ENCODE data around the gene SIK3. TPM values are rescaled to one million over a fixed set of nuclear protein-coding genes. Genes with fewer than 3 reads are reported as not detected.

Gene SIK3
- total RNA-seq, 1 donor from 2014 or later: 38.4 TPM

DNA sequence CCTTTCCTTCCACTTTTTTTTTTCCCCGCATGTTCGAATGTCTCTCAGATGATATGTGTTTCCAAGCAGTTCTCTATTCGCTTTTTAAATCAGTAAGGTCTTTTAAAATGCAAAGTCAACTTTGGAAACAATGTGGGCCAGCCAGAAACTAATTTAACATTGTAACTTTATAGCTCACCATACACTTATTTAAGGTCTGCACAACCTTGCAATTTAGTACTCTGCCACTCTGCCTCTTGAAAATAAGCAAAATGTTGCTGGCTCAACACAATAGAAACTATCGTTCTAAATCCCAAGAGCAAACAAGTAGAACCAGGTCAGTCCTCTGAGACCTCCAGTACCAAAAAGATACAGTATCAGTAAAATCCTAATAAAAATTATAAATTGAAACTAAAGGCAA, 109.0 kb downstream of the SIK3 start:
- Mint-ChIP-seq H3K27me3 (no peaks in the 10 kb centered on the region), H3K4me1 (peaks cover 57% of the 10 kb centered on the region), H3K36me3 (ENCODE audit: low read depth) (peaks cover 7% of the 10 kb centered on the region), H3K9me3 (no peaks in the 10 kb centered on the region), H3K4me3 (no peak overlapping the region), H3K27ac (peak overlapping the region; percentile 16)
- no peak for DNase-seq
- intact Hi-C loops (cut with micrococcal nuclease): loop anchor here (5.0 kb wide), 2 partner anchors 57 to 107 kb away; no protein-coding TSS in a partner anchor

DNA sequence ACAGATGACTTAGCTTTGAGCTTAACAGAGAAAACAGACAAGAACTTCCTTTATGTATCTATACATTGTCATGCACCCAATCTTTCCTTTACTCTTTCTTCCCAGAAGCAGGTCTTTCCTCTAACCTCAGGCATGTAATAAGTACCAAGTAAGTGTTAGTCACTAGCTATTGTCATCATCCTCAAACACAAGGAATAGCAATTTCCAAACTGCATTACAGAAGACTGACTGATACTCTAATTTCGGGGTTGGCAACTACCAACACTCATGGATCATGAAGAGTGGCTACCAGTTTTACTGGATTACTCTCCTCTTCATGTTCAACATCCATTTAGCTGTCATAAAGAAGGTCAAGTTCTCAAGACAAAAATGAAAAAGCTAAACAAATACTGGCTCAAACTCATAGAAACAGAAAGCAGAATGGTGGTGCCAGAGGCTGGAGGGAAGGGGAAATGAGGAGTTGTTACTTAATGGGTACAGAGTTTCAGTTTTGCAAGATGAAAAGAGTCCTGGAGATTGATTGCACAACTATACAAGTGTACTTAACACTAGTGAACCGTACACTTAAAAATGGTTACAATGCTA, 111.6 kb downstream of the SIK3 start:
- Mint-ChIP-seq H3K27ac (peak overlapping the region; percentile 86), H3K36me3 (ENCODE audit: low read depth) (peaks cover 9% of the 10 kb centered on the region), H3K9me3 (no peaks in the 10 kb centered on the region), H3K4me3 (peak overlapping the region; percentile 66), H3K4me1 (peaks cover 56% of the 10 kb centered on the region), H3K27me3 (no peaks in the 10 kb centered on the region)
- intact Hi-C loops (cut with micrococcal nuclease): loop anchor here (1.0 to 5.0 kb wide), 10 partner anchors 16 to 133 kb away; partner anchors contain the start of gene SIK3
- DNase-seq: peak; percentile 76

DNA sequence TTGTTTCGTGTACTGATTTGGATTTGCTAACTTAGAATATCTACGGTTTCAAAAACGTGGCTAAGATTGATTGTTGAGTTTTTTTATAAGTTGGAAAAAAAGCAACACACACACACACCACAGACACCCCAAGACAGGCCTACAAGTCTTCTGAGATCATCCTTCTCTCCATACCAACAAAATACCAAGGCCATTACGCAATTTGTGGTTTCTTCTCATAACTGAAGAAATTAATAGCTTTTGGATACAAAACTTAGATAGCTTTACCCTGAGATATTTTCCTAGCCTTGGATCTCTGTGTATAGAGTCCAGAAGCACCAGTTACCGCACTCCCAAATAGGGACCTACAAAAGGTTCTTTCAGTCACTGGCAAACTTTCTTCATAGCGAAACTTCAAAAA, 113.6 kb downstream of the SIK3 start:
- intact Hi-C loops (cut with micrococcal nuclease): no loop called here
- H3K4me3 Mint-ChIP-seq: no peak overlapping the region
- H3K27ac Mint-ChIP-seq: peak overlapping the region; percentile 36
- peaks cover 11% of the 10 kb centered on the region for H3K36me3 Mint-ChIP-seq (ENCODE audit: low read depth)
- no peaks in the 10 kb centered on the region for H3K9me3 Mint-ChIP-seq
- peaks cover 66% of the 10 kb centered on the region for H3K4me1 Mint-ChIP-seq
- no peak for DNase-seq
- H3K27me3 Mint-ChIP-seq: no peaks in the 10 kb centered on the region

DNA sequence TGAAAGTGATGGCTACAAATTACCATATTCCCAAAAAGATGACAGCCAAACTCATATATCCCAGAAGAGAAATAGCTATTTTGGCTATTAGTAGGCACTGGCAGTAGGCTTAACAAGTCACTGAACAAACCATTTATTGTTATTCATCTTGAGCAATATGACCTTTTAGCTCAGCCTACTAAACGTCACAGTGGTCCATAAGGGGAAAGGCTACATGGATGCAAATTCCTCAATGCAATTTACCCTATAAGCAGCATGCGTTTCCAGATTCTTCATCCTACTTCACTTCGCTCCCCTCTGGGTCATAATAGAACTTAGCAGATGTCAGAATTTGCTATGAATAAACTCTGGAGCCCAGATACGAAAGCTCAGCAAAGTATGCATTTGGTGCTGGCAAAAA, 114.0 kb downstream of the SIK3 start:
- Mint-ChIP-seq H3K27ac (peak overlapping the region; percentile 36), H3K27me3 (no peaks in the 10 kb centered on the region), H3K4me1 (peaks cover 65% of the 10 kb centered on the region), H3K36me3 (ENCODE audit: low read depth) (peaks cover 11% of the 10 kb centered on the region), H3K9me3 (no peaks in the 10 kb centered on the region), H3K4me3 (no peak overlapping the region)
- DNase-seq: no peak
- intact Hi-C loops (cut with micrococcal nuclease): no loop called here

DNA sequence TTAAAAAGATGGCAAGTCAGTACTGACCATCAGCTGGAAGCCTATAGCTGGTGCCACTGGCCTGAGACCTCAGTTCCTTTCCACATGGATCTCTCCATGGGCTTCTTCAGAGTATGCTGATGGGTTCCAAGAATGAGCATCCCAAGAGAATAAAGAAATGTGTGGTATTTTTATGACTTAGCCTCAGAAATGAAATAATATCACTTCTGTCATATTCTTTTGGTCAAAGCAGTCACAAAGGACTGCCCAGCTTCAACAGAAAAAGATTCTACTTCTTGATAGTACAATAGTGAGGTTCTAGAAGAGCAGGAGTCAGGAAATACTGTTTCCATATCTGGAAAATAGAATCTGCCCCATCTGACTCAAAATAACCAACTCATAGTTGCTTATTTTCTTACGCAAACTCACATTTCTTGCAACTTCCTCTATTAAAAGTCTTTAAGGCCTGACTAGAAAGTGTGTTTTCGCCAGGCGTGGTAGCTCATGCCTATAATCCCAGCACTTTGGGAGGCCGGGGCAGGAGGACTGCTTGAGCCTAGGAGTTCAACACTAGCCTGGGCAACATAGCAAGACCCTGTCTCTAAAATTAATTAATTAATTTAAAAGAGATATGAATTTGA, 116.9 kb downstream of the SIK3 start:
- intact Hi-C loops (cut with micrococcal nuclease): no loop called here
- no peak for DNase-seq
- Mint-ChIP-seq H3K4me1 (peaks cover 42% of the 10 kb centered on the region), H3K4me3 (no peak overlapping the region), H3K36me3 (ENCODE audit: low read depth) (peaks cover 9% of the 10 kb centered on the region), H3K27ac (no peak overlapping the region), H3K9me3 (no peaks in the 10 kb centered on the region), H3K27me3 (no peaks in the 10 kb centered on the region)

DNA sequence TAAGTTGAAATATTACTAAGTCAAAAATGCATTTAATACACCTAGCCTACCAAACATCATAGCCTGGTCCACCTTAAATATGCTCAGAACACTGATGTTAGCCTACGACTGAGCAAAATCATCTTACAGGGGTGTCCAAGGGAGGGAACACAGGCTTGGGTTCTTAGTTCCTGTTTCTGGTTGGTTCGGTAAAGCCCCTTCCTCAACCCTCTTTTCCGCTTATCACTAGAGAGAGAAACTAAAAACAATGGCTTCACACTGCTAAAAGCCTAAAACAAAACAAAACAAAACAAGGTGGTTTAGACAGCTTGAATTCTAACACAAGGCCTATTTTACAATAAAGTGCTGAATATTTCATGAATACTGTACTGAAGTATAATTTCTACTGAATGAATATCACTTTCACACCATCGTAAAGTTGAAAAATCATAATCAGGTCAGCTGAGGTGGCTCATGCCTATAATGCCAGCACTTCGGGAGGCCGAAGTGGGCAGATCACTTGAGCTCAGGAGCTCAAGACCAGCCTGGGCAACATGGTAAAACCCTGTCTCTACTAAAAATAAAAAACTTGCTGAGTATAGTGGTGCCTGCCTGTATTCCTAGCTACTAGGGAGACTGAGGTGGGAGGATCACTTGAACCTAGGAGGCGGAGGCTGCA, 118.0 kb downstream of the SIK3 start:
- H3K9me3 Mint-ChIP-seq: no peaks in the 10 kb centered on the region
- H3K36me3 Mint-ChIP-seq (ENCODE audit: low read depth): peaks cover 9% of the 10 kb centered on the region
- intact Hi-C loops (cut with micrococcal nuclease): no loop called here
- peak overlapping the region; percentile 76 for H3K27ac Mint-ChIP-seq
- DNase-seq: no peak
- H3K4me1 Mint-ChIP-seq: peaks cover 34% of the 10 kb centered on the region
- no peaks in the 10 kb centered on the region for H3K27me3 Mint-ChIP-seq
- peak overlapping the region; percentile 38 for H3K4me3 Mint-ChIP-seq

DNA sequence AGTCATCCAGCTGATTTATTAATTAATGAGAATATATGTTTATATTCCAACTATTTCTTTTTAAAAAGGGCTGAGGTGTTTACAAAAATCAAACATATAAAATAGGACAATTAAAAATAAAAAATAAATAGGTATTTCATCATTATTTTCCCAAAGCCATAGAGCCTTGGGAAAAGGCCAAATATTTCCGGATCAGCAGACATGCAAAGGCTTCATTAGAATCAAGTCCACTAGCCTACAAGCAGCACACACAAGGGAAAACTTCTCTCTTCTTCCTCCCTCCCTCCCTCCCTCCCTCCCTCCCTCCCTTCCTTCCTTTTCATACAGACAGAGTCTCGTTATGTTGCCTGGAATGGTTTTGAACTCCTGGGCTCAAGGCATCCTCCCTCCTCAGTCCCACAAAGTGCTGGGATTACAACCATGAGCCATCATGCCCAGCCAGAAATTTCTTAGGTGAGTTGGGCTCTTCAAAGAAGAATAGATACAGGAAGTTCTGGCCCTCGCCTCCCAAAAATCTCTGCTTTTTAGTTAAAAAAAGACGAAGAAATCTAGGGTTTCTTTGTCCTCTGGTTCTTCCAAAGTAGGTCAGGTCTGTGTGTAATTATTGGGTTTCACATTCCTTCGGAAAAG, 121.2 kb downstream of the SIK3 start:
- intact Hi-C loops (cut with micrococcal nuclease): no loop called here
- Mint-ChIP-seq H3K27me3 (no peaks in the 10 kb centered on the region), H3K4me1 (peaks cover 25% of the 10 kb centered on the region), H3K36me3 (ENCODE audit: low read depth) (peaks cover 8% of the 10 kb centered on the region), H3K9me3 (no peaks in the 10 kb centered on the region), H3K27ac (no peak overlapping the region), H3K4me3 (no peak overlapping the region)
- no peak for DNase-seq

DNA sequence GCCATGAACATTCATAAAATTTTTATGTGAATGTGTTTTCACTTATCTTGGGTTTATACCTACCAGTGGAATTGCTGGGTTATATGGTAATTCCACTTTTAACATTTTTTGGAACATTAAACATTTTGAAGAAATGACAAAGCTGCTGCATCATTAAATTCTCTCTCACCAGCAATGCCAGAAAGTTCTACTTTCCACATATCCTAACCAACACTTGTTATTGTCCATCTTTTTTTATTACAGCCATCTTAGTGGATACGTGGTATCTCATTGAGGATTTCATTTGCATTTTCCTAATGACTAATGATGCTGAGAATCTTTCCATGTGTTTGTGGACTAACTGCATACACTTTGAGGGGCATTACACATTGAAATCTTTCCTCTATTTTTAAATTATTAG, 122.6 kb downstream of the SIK3 start:
- Mint-ChIP-seq H3K27me3 (no peaks in the 10 kb centered on the region), H3K4me3 (no peak overlapping the region), H3K9me3 (no peaks in the 10 kb centered on the region), H3K4me1 (peaks cover 18% of the 10 kb centered on the region), H3K36me3 (ENCODE audit: low read depth) (peaks cover 8% of the 10 kb centered on the region), H3K27ac (no peak overlapping the region)
- DNase-seq: no peak
- intact Hi-C loops (cut with micrococcal nuclease): no loop called here

DNA sequence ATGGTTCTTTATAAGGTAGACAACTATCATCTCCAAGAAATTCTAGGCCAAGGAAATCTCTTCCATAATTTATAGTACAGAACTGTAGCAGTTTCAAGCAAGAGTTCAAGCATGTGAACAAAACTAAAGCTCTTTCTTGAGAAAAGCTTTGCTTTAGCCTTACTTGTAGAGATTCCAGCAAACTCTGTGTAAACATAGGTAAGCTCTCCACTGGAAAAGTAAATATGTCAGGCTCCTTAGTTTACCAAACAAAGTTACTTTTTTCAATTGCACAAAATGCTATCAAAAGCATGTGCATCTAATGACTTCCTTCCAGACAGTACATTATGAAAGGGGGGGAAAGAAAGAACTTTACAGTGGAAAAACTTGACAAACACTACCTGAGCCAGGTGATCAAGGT, 125.0 kb downstream of the SIK3 start:
- no peak for DNase-seq
- H3K9me3 Mint-ChIP-seq: no peaks in the 10 kb centered on the region
- peaks cover 2% of the 10 kb centered on the region for H3K36me3 Mint-ChIP-seq (ENCODE audit: low read depth)
- intact Hi-C loops (cut with micrococcal nuclease): no loop called here
- H3K27me3 Mint-ChIP-seq: no peaks in the 10 kb centered on the region
- no peak overlapping the region for H3K4me3 Mint-ChIP-seq
- no peak overlapping the region for H3K27ac Mint-ChIP-seq
- peaks cover 8% of the 10 kb centered on the region for H3K4me1 Mint-ChIP-seq

DNA sequence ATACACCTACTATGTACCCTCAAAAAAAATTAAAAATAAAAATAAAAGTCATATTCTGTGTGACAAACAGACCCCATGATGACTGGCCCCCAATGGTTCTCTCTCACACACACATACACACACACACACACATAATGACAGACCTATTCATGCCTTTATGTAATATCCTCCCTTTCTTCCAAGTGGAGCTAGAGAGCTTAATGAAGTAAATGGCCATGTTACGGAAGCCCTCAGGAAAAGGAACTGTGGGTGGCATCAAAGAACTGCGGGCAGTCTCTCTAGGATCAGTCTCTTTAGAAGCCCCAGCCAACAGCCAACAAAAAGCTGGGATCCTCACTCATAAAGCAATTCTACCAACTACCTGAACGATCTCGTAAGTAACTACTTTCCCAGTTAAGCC, 125.5 kb downstream of the SIK3 start:
- peaks cover 8% of the 10 kb centered on the region for H3K4me1 Mint-ChIP-seq
- no peaks in the 10 kb centered on the region for H3K9me3 Mint-ChIP-seq
- H3K36me3 Mint-ChIP-seq (ENCODE audit: low read depth): peaks cover 1% of the 10 kb centered on the region
- intact Hi-C loops (cut with micrococcal nuclease): no loop called here
- no peak overlapping the region for H3K4me3 Mint-ChIP-seq
- H3K27me3 Mint-ChIP-seq: no peaks in the 10 kb centered on the region
- DNase-seq: no peak
- no peak overlapping the region for H3K27ac Mint-ChIP-seq

DNA sequence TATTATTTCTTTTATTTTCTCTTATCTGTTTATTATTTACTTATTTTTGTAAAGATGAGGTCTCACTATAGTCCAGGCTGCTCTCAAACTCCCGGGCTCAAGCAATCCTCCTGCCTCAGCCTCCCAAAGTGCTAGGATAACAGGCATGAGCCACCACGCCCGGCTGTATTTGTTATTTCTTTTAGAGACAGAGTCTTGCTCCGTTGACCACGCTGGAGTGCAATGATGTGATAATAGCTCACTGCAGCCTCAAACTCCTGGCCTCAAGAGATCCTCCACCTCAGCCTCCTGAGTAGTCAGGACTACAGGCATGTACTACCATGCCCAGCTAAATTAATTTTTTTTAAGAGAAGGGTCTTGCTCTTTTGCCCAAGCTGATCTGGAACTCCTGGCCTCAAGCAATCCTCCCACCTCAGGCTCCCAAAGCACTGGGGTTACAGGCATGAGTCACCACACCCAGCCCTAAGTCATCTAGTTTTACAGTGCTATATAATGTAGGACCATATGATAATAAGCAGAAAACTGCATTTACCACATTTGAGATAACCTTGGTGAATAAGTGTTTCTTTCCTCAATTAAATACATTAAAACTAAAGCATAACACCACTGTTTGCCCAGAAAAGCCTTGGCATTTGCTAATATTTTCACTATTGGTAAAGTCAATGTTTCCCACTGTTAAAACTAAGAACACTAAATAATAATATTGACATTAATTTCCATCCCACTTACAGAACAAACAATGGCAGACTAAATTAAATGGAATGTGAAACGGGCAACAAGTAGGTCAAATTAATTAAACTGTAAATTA, 127.5 kb downstream of the SIK3 start:
- intact Hi-C loops (cut with micrococcal nuclease): no loop called here
- Mint-ChIP-seq H3K4me3 (no peak overlapping the region), H3K36me3 (ENCODE audit: low read depth) (no peaks in the 10 kb centered on the region), H3K9me3 (no peaks in the 10 kb centered on the region), H3K27ac (peak overlapping the region; percentile 24), H3K27me3 (no peaks in the 10 kb centered on the region), H3K4me1 (peaks cover 8% of the 10 kb centered on the region)
- DNase-seq: no peak

DNA sequence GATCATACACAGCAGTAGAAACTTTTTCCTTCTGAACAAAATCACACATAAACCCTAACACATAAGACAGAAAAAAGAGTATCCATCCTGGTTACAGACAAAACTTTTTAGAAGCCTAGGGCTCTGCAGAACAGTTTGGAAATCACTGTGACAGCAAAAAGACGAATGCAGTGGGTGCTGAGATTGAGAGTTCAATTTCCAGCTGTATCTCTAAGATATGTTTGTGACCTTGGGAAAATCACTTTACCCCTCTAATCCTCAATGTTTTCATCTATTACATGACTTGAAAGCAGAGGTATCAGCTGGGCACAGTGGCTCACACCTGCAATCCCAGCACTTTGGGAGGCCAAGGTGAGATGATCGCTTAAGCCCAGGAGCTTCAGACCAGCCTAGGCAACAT, 128.5 kb downstream of the SIK3 start:
- intact Hi-C loops (cut with micrococcal nuclease): no loop called here
- H3K9me3 Mint-ChIP-seq: no peaks in the 10 kb centered on the region
- H3K27ac Mint-ChIP-seq: no peak overlapping the region
- H3K4me3 Mint-ChIP-seq: no peak overlapping the region
- H3K27me3 Mint-ChIP-seq: no peaks in the 10 kb centered on the region
- H3K36me3 Mint-ChIP-seq (ENCODE audit: low read depth): no peaks in the 10 kb centered on the region
- DNase-seq: no peak
- H3K4me1 Mint-ChIP-seq: peaks cover 8% of the 10 kb centered on the region

DNA sequence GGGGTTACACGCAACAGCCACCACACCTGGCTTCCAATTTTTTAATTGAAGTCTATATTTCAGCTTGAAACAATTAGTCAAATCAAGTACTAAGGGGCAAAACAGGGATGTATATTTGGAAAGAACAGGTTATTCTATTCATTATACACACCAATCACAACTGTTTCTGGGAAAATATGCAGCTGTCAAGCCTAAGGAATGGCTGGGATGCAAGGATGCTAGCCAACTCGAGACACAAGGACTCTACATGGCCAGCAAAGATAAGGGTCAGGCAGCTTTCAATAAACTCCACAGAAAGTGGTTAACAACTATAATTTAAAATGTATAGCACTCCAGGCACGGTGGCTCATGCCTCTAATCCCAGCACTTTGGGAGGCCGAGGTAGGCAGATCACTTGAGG, 134.0 kb downstream of the SIK3 start:
- H3K4me1 Mint-ChIP-seq: peaks cover 4% of the 10 kb centered on the region
- intact Hi-C loops (cut with micrococcal nuclease): no loop called here
- H3K4me3 Mint-ChIP-seq: no peak overlapping the region
- H3K9me3 Mint-ChIP-seq: no peaks in the 10 kb centered on the region
- H3K36me3 Mint-ChIP-seq (ENCODE audit: low read depth): peaks cover 6% of the 10 kb centered on the region
- no peak for DNase-seq
- H3K27ac Mint-ChIP-seq: no peak overlapping the region
- H3K27me3 Mint-ChIP-seq: no peaks in the 10 kb centered on the region

Data from activated CD4-positive, alpha-beta T cell treated with anti-CD3 and anti-CD28 coated beads, Interleukin-2, amount 10 ng/mL, durations not matched to agents 24 days and 14 days (primary cell).